Caco-2 (cell line): ENCODE results near the gene ZNF747. TPM values are rescaled to one million over a fixed set of nuclear protein-coding genes. Genes with fewer than 3 reads are reported as not detected.

Experiments used
- BruUV-seq: library from RNA; stranded (reverse); fragments of 400-500 nt; replicated peaks from 2 replicates; lab custom pipeline; 2021; lab: Mats Ljungman, UMichigan
- CTCF ChIA-PET: fragments of 300-600 bp; sonication (Branson Sonifier 250); formaldehyde crosslinking; loops from one replicate; lab custom pipeline; 2022; ENCODE audit warnings: antibody characterized with exemption; lab: Charles Lee
- POLR2A ChIA-PET: fragments of 300-600 bp; sonication (Branson Sonifier 250); formaldehyde crosslinking; loops from one replicate; lab custom pipeline; 2022; ENCODE audit warnings: antibody characterized with exemption; lab: Charles Lee
- DNase-seq, 2 experiments: peaks; one replicate each; pipeline versions ENCODE4 v3.0.0 to v3.0.0-alpha.2; 2020 to 2022
- H3K27me3 ChIP-seq: replicated peaks from 2 replicates; pipeline ENCODE4 v1.6.0; 2011; ENCODE audit warnings: low read length; ENCODE audit not compliant: control insufficient read depth, insufficient read depth
- H3K36me3 ChIP-seq: 2 replicates; pipeline ENCODE4 v1.5.1; 2011; ENCODE audit warnings: low read length; ENCODE audit not compliant: control insufficient read depth, insufficient read depth
- H3K4me1 ChIP-seq: fragments of 250-450 bp; sonication (Bioruptor Pico); 2 replicates; pipeline ENCODE4 v1.5.1; 2020; ENCODE audit warnings: mild to moderate bottlenecking
- H3K4me3 ChIP-seq: 2 replicates; pipeline ENCODE4 v1.5.1; 2011; ENCODE audit warnings: low read depth, mild to moderate bottlenecking, control low read depth, low read length
- H3K9me3 ChIP-seq: fragments of 250-450 bp; sonication (Bioruptor Pico); 2 replicates; pipeline ENCODE4 v1.5.1; 2020; ENCODE audit warnings: mild to moderate bottlenecking, moderate library complexity
- H3K27ac Mint-ChIP-seq: one replicate; pipeline ENCODE4 v1.8.0; 2022; ENCODE audit warnings: mixed read lengths; ENCODE audit not compliant: unreplicated experiment
- H3K27me3 Mint-ChIP-seq: one replicate; pipeline ENCODE4 v1.8.0; 2022; ENCODE audit warnings: mixed read lengths; ENCODE audit not compliant: insufficient read depth, unreplicated experiment
- H3K36me3 Mint-ChIP-seq: one replicate; pipeline ENCODE4 v1.8.0; 2022; ENCODE audit warnings: mild to moderate bottlenecking, mixed read lengths; ENCODE audit not compliant: insufficient read depth, unreplicated experiment
- H3K4me1 Mint-ChIP-seq: one replicate; pipeline ENCODE4 v1.8.0; 2022; ENCODE audit warnings: low read depth, mixed read lengths; ENCODE audit not compliant: unreplicated experiment
- H3K4me3 Mint-ChIP-seq: one replicate; pipeline ENCODE4 v1.8.0; 2022; ENCODE audit warnings: mild to moderate bottlenecking, moderate library complexity, mixed read lengths; ENCODE audit not compliant: unreplicated experiment
- H3K9me3 Mint-ChIP-seq: one replicate; pipeline ENCODE4 v1.8.0; 2022; ENCODE audit warnings: mixed read lengths; ENCODE audit not compliant: unreplicated experiment
- intact Hi-C: fragments of 100-400 bp; cut with micrococcal nuclease; formaldehyde crosslinking; loops from one replicate; pipeline ENCODE4 v1.10.0; 2022; ENCODE audit not compliant: unreplicated experiment
- microRNA-seq: library from miRNA; unstranded; fragments of <30 nt; microRNA quantifications from one replicate; pipeline ENCODE4 v1.2.0, GENCODE V29; 2022
- total RNA-seq: library from RNA; stranded (reverse); gene quantifications from 2 replicates; pipeline ENCODE4 v1.2.3, GENCODE V29; 2022
- TF ChIP-seq, protein P1 (sequence below), 2 experiments: fragments of 200-600 bp in 1 of 2; IDR thresholded peaks; 1 replicate in 1 of 2; 2 replicates in 1 of 2; pipeline versions ENCODE4 v1.5.1 to v1.8.0; 2011 to 2022; ENCODE audit warnings: antibody characterized with exemption in 1 of 2, control low read depth in 1 of 2, inconsistent platforms in 1 of 2, low read depth in 1 of 2, low read length in 1 of 2, mild to moderate bottlenecking in 1 of 2, moderate library complexity in 1 of 2; ENCODE audit not compliant: insufficient read depth in 1 of 2, severe bottlenecking in 1 of 2, unreplicated experiment in 1 of 2

The ZNF747 gene
- total RNA-seq, 1 experiment from 2014 or later = 8.1 TPM

DNA sequence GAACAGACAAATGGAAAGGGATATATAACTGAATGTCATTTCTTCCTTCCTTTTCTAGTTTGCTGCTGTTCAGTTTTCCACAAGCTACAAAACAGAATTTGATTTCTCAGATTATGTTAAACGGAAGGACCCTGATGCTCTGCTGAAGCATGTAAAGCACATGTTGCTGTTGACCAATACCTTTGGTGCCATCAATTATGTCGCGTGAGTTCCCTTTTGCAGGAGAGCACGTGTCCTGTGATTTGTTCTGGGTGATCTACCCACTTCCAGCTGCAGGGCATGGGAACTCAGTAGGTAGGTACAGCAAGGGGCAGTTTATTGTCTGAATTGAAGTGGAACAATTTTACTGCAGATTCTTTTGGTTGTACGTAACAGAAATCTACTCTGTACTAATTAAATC, 53.3 kb downstream of the ZNF747 start:
- no peak for DNase-seq
- intact Hi-C loops = no loop called here
- no peaks in the 10 kb centered on the region for H3K36me3 ChIP-seq
- POLR2A ChIA-PET = no interaction called here
- no peaks in the 10 kb centered on the region for H3K27me3 ChIP-seq
- Mint-ChIP-seq H3K27ac (no peak overlapping the region), H3K4me3 (no peak overlapping the region), H3K36me3 (no peaks in the 10 kb centered on the region), H3K4me1 (no peaks in the 10 kb centered on the region), H3K27me3 (peaks cover 2% of the 10 kb centered on the region), H3K9me3 (no peaks in the 10 kb centered on the region)
- CTCF ChIA-PET = no interaction called here
- BruUV-seq = no TSS peak
- H3K4me1 ChIP-seq = no peaks in the 10 kb centered on the region
- no peak overlapping the region for H3K4me3 ChIP-seq
- no peaks in the 10 kb centered on the region for H3K9me3 ChIP-seq
- TF ChIP-seq, protein P1, sequence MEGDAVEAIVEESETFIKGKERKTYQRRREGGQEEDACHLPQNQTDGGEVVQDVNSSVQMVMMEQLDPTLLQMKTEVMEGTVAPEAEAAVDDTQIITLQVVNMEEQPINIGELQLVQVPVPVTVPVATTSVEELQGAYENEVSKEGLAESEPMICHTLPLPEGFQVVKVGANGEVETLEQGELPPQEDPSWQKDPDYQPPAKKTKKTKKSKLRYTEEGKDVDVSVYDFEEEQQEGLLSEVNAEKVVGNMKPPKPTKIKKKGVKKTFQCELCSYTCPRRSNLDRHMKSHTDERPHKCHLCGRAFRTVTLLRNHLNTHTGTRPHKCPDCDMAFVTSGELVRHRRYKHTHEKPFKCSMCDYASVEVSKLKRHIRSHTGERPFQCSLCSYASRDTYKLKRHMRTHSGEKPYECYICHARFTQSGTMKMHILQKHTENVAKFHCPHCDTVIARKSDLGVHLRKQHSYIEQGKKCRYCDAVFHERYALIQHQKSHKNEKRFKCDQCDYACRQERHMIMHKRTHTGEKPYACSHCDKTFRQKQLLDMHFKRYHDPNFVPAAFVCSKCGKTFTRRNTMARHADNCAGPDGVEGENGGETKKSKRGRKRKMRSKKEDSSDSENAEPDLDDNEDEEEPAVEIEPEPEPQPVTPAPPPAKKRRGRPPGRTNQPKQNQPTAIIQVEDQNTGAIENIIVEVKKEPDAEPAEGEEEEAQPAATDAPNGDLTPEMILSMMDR (IDR thresholded peaks at IDR 0.05; ENCODE audit: insufficient read depth in 1 of 2, low read depth in 1 of 2, low read length in 1 of 2, severe bottlenecking in 1 of 2, unreplicated experiment in 1 of 2) = no peak

Small RNAs within 50 kb of the gene (microRNA-seq; reads per million reads assigned to microRNA genes)
- gene MIR4518 = not detected

Other genes with a start within 250 kb of the ZNF747 start
- gene CD2BP2, start 179.6 kb downstream of the ZNF747 start, total RNA-seq = 50.1 and 51.8 TPM in 2 replicates
- 36.9 and 40.5 TPM in 2 replicates for gene TBC1D10B, start 164.4 kb downstream of the ZNF747 start, total RNA-seq
- gene MYL11, start 160.1 kb downstream of the ZNF747 start, total RNA-seq = 2.7 and 2.9 TPM in 2 replicates
- gene SEPTIN1, start 152.3 kb downstream of the ZNF747 start, total RNA-seq = 0.21 and 0.34 TPM in 2 replicates
- 12.8 and 13.4 TPM in 2 replicates for gene ZNF48, start 139.4 kb downstream of the ZNF747 start, total RNA-seq
- gene ZNF771, start 127.3 kb downstream of the ZNF747 start, total RNA-seq = 4.7 and 5.8 TPM in 2 replicates
- gene DCTPP1, start 104.8 kb downstream of the ZNF747 start, total RNA-seq = 51.1 and 53.2 TPM in 2 replicates
- 80.2 and 91.6 TPM in 2 replicates for gene SEPHS2, start 89.0 kb downstream of the ZNF747 start, total RNA-seq
- gene ITGAL, start 62.1 kb downstream of the ZNF747 start, total RNA-seq = 0.57 TPM in 1 of 2 replicates, not detected in the other
- gene ZNF768, start 8.3 kb downstream of the ZNF747 start, total RNA-seq = 30.3 and 30.6 TPM in 2 replicates
- 8.5 and 10.9 TPM in 2 replicates for gene ZNF764, start 23.5 kb upstream of the ZNF747 start, total RNA-seq
- 6.2 and 10.0 TPM in 2 replicates for gene ZNF688, start 36.9 kb upstream of the ZNF747 start, total RNA-seq
- 13.5 and 13.6 TPM in 2 replicates for gene ZNF785, start 50.8 kb upstream of the ZNF747 start, total RNA-seq
- 11.4 and 11.7 TPM in 2 replicates for gene ZNF689, start 75.5 kb upstream of the ZNF747 start, total RNA-seq
- 26.3 and 28.2 TPM in 2 replicates for gene PRR14, start 116.1 kb upstream of the ZNF747 start, total RNA-seq
- gene FBRS, start 123.6 kb upstream of the ZNF747 start, total RNA-seq = 46.1 and 47.9 TPM in 2 replicates
- gene SRCAP, start 164.3 kb upstream of the ZNF747 start, total RNA-seq = 56.1 and 57.4 TPM in 2 replicates
- 40.8 and 48.6 TPM in 2 replicates for gene PHKG2, start 213.6 kb upstream of the ZNF747 start, total RNA-seq
- 4.0 and 4.5 TPM in 2 replicates for gene CFAP119, start 227.2 kb upstream of the ZNF747 start, total RNA-seq
- 94.0 and 97.6 TPM in 2 replicates for gene RNF40, start 227.5 kb upstream of the ZNF747 start, total RNA-seq